HCT116 (cell line): ENCODE results near the gene SLCO4A1. TPM values are rescaled to one million over a fixed set of nuclear protein-coding genes. Genes with fewer than 3 reads are reported as not detected.

Source experiments
- ATAC-seq: fragments of 200-7000 bp; cut with Tn5 transposase; 2 replicates; pipeline ENCODE4 v1.9.1; 2020; ENCODE audit warnings: mild to moderate bottlenecking, moderate library complexity
- BruUV-seq: library from RNA; stranded (reverse); fragments of 400-500 nt; replicated peaks from 2 replicates; lab custom pipeline; 2021; lab: Mats Ljungman, UMichigan
- CTCF ChIA-PET: fragments of 300-600 bp; sonication (Branson Sonifier 250); formaldehyde crosslinking; loops from one replicate; lab custom pipeline; 2021; ENCODE audit warnings: antibody characterized with exemption; lab: Charles Lee
- POLR2A ChIA-PET: fragments of 300-600, 350-600 bp; sonication (Branson Sonifier 250); formaldehyde crosslinking; loops from one replicate; lab custom pipeline; 2021; ENCODE audit warnings: antibody characterized with exemption; lab: Charles Lee
- RAD21 ChIA-PET, 2 experiments: fragments of 300-600 bp; sonication (Branson Sonifier 250); formaldehyde crosslinking; loops; one replicate each; lab custom pipeline; 2023; ENCODE audit warnings: low total read pairs in 2 of 2; ENCODE audit not compliant: uncharacterized antibody in 2 of 2, unreplicated experiment in 2 of 2, low non-redundant PET in 1 of 2; lab: Charles Lee
- DNase-seq: peaks from one replicate; pipeline ENCODE4 v3.0.0-alpha.2; 2010; ENCODE audit warnings: low read depth, low spot score
- H2AFZ ChIP-seq: fragments of 200-600 bp; shearing (Covaris generic), sonication (generic); 2 replicates; pipeline ENCODE4 v1.6.1; 2017; ENCODE audit warnings: low read depth, mixed run types, mixed read lengths, antibody characterized with exemption, low read length; ENCODE audit not compliant: poor library complexity, severe bottlenecking
- H3K27ac ChIP-seq: 2 replicates; pipeline ENCODE4 v1.5.1; 2012; ENCODE audit warnings: low read depth, low read length
- H3K27me3 ChIP-seq: fragments of 200-600 bp; sonication (generic); 2 replicates; pipeline ENCODE4 v1.6.1; 2016; ENCODE audit warnings: mixed run types, low read length, mixed read lengths; ENCODE audit not compliant: insufficient read depth
- H3K36me3 ChIP-seq, 2 experiments: fragments of 200-500 bp in 1 of 2; fragments of 200-600 bp in 1 of 2; sonication (Bioruptor generic) in 1 of 2; sonication (generic) in 1 of 2; 2 replicates each; pipeline versions ENCODE4 v1.5.1 to v1.6.1; 2014 to 2016; ENCODE audit warnings: low read length in 2 of 2, inconsistent platforms in 1 of 2, mixed read lengths in 1 of 2, mixed run types in 1 of 2; ENCODE audit not compliant: insufficient read depth in 2 of 2, control insufficient read depth in 1 of 2
- H3K4me1 ChIP-seq, 2 experiments: fragments of 200-600 bp in 1 of 2; sonication (generic) in 1 of 2; 2 replicates each; pipeline versions ENCODE4 v1.5.1 to v1.6.1; 2012 to 2017; ENCODE audit warnings: low read length in 2 of 2, inconsistent platforms in 1 of 2, mild to moderate bottlenecking in 1 of 2, mixed read lengths in 1 of 2, mixed run types in 1 of 2, moderate library complexity in 1 of 2; ENCODE audit not compliant: insufficient read depth in 2 of 2, control insufficient read depth in 1 of 2
- H3K4me2 ChIP-seq: fragments of 200-600 bp; sonication (generic); 2 replicates; pipeline ENCODE4 v1.6.1; 2017; ENCODE audit warnings: mixed run types, low read length, mixed read lengths
- H3K4me3 ChIP-seq, 2 experiments: fragments of 200-600 bp in 1 of 2; sonication (generic) in 1 of 2; replicated peaks in 1 of 2; 2 replicates each; pipeline ENCODE4 v1.5.1; 2011 to 2016; ENCODE audit warnings: low read length in 2 of 2, control low read depth in 1 of 2, low read depth in 1 of 2, mild to moderate bottlenecking in 1 of 2, mixed read lengths in 1 of 2, mixed run types in 1 of 2
- H3K79me2 ChIP-seq: fragments of 200-600 bp; sonication (generic); 2 replicates; pipeline ENCODE4 v1.6.1; 2017; ENCODE audit warnings: mild to moderate bottlenecking, mixed run types, low read length, moderate library complexity, mixed read lengths; ENCODE audit not compliant: insufficient read depth
- H3K9ac ChIP-seq: fragments of 200-600 bp; sonication (generic); 2 replicates; pipeline ENCODE4 v1.6.1; 2016; ENCODE audit warnings: low read length, mixed read lengths
- H3K9me2 ChIP-seq: fragments of 200-600 bp; sonication (generic), shearing (Covaris generic); 2 replicates; pipeline ENCODE4 v1.6.1; 2017; ENCODE audit warnings: mixed run types, mild to moderate bottlenecking, moderate library complexity; ENCODE audit not compliant: insufficient read depth
- H3K9me3 ChIP-seq, 2 experiments: fragments of 200-500 bp in 1 of 2; fragments of 200-600 bp in 1 of 2; sonication (Bioruptor generic) in 1 of 2; sonication (generic) in 1 of 2; 2 replicates each; pipeline ENCODE4 v1.6.1; 2014 to 2017; ENCODE audit warnings: low read length in 2 of 2, mixed read lengths in 2 of 2, inconsistent platforms in 1 of 2, low read depth in 1 of 2, mild to moderate bottlenecking in 1 of 2, mixed run types in 1 of 2, moderate library complexity in 1 of 2; ENCODE audit not compliant: control insufficient read depth in 1 of 2, insufficient read depth in 1 of 2
- H4K20me1 ChIP-seq: fragments of 200-600 bp; sonication (generic), shearing (Covaris generic); 2 replicates; pipeline ENCODE4 v1.6.1; 2017; ENCODE audit warnings: mixed run types, mild to moderate bottlenecking, moderate library complexity; ENCODE audit not compliant: insufficient read depth
- CBX3 ChIP-seq: IDR thresholded peaks from 2 replicates; pipeline ENCODE4 v1.6.1; 2012; ENCODE audit warnings: low read depth
- CEBPB ChIP-seq: IDR thresholded peaks from 2 replicates; pipeline ENCODE4 v1.6.1; 2012; ENCODE audit warnings: low read depth
- EZH2phosphoT487 ChIP-seq: fragments of 200-600 bp; IDR thresholded peaks from 2 replicates; pipeline ENCODE4 v1.6.1; 2018; ENCODE audit warnings: antibody characterized with exemption, borderline replicate concordance
- FOSL1 ChIP-seq: IDR thresholded peaks from 2 replicates; pipeline ENCODE4 v1.6.1; 2012; ENCODE audit warnings: low read depth
- POLR2A ChIP-seq: IDR thresholded peaks from 2 replicates; pipeline ENCODE4 v1.7.0; 2011; ENCODE audit warnings: borderline replicate concordance; ENCODE audit not compliant: insufficient read depth, insufficient read length; ENCODE audit errors: extremely low read depth
- POLR2AphosphoS5 ChIP-seq: IDR thresholded peaks from 2 replicates; pipeline ENCODE4 v1.6.1; 2011; ENCODE audit warnings: mild to moderate bottlenecking, low read depth, low read length, moderate library complexity
- SIN3A ChIP-seq: IDR thresholded peaks from 2 replicates; pipeline ENCODE4 v1.6.1; 2012; ENCODE audit warnings: low read depth
- SP1 ChIP-seq: IDR thresholded peaks from 2 replicates; pipeline ENCODE4 v1.6.1; 2012; ENCODE audit warnings: low read depth
- SRF ChIP-seq: IDR thresholded peaks from 2 replicates; pipeline ENCODE4 v1.6.1; 2012; ENCODE audit warnings: low read depth
- TCF7L2 ChIP-seq: IDR thresholded peaks from 2 replicates; pipeline ENCODE4 v1.7.0; 2011; ENCODE audit warnings: borderline replicate concordance, inconsistent platforms; ENCODE audit not compliant: insufficient read depth, insufficient read length; ENCODE audit errors: extremely low read depth
- YY1 ChIP-seq: IDR thresholded peaks from 2 replicates; pipeline ENCODE4 v1.6.1; 2011; ENCODE audit warnings: low read length, low read depth, moderate library complexity, mild to moderate bottlenecking; ENCODE audit not compliant: insufficient replicate concordance; ENCODE audit errors: extremely low read depth
- ZFX ChIP-seq: fragments of 450-650 bp; IDR thresholded peaks from 2 replicates; pipeline ENCODE4 v1.6.1; 2017
- ZNF274 ChIP-seq: fragments of 200-500 bp; sonication (Bioruptor generic); IDR thresholded peaks from 2 replicates; pipeline ENCODE4 v1.6.1; 2014; ENCODE audit warnings: mild to moderate bottlenecking, low read depth, low read length, inconsistent platforms
- intact Hi-C: fragments of 100-400 bp; cut with micrococcal nuclease; formaldehyde crosslinking; loops from 2 replicates; pipeline ENCODE4 v1.10.0; 2022
- total RNA-seq: library from RNA; stranded (reverse); gene quantifications from one replicate; pipeline ENCODE4 v1.2.1, GENCODE V29; 2021; ENCODE audit not compliant: unreplicated experiment
- TF ChIP-seq, protein P1 (sequence below): IDR thresholded peaks from 2 replicates; pipeline ENCODE4 v1.6.1; 2012
- TF ChIP-seq, protein P2 (sequence below): IDR thresholded peaks from 2 replicates; pipeline ENCODE4 v1.6.1; 2011; ENCODE audit warnings: mild to moderate bottlenecking, low read length, moderate library complexity; ENCODE audit not compliant: insufficient replicate concordance; ENCODE audit errors: extremely low read depth
- TF ChIP-seq, protein P3 (sequence below), 3 experiments: fragments of 200-600 bp in 1 of 3; sonication (generic) in 1 of 3; IDR thresholded peaks in 2 of 3; conservative IDR thresholded peaks in 1 of 3; 2 replicates each; pipeline ENCODE4 v1.5.1; 2012 to 2017; ENCODE audit warnings: low read depth in 2 of 3, low read length in 2 of 3, antibody characterized with exemption in 1 of 3, borderline replicate concordance in 1 of 3, control low read depth in 1 of 3, mild to moderate bottlenecking in 1 of 3, mixed read lengths in 1 of 3, mixed run types in 1 of 3, moderate library complexity in 1 of 3; ENCODE audit not compliant: insufficient read depth in 1 of 3
- TF ChIP-seq, protein P4 (sequence below): IDR thresholded peaks from 2 replicates; pipeline ENCODE4 v1.6.1; 2012; ENCODE audit warnings: low read depth

The SLCO4A1 gene
- total RNA-seq, 1 experiment from 2014 or later, result 107 TPM

DNA sequence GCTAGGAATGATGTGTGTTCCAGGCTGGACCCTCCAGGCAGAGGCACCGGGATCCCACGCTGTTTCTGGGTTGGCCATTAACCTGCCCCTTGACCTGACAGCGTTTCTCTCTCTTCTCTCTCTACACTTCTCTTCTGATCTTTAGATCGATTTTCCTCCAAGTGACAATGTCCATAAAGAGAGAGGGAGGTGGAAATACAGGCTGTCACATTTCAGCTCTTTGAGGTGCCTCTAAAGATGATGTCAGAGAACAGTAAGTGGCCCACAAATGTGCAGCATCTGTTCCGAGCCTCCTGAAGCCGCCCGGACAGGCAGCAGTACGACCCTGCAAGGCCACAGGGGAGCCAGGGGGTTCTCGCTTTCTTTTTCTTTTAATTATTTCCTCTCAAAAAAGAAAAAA, 2.5 kb upstream of the SLCO4A1 start:
- H3K27ac ChIP-seq, result no peak overlapping the region
- CTCF ChIA-PET, result no interaction called here
- H3K36me3 ChIP-seq, result peaks cover 0 to 13% of the 10 kb centered on the region in 2 experiments; a peak in 1 of 4 replicates
- POLR2A ChIA-PET, result no interaction called here
- no peak overlapping the region for H3K4me3 ChIP-seq
- DNase-seq (no peak), ATAC-seq (no peak)
- intact Hi-C loops, result no loop called here
- no TSS peak for BruUV-seq
- H4K20me1 ChIP-seq, result peaks cover 6% of the 10 kb centered on the region; the same call in 1 of the 2 replicates
- RAD21 ChIA-PET, result no interaction called here
- TF ChIP-seq, protein P1, sequence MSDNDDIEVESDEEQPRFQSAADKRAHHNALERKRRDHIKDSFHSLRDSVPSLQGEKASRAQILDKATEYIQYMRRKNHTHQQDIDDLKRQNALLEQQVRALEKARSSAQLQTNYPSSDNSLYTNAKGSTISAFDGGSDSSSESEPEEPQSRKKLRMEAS, result no peak
- TF ChIP-seq CBX3 (no peak), SIN3A (no peak), CEBPB (no peak), SRF (no peak), TCF7L2 (no peak), SP1 (no peak), ZNF274 (no peak), FOSL1 (no peak), EZH2phosphoT487 (no peak), ZFX (no peak), YY1 (no peak), POLR2A (no peak), POLR2AphosphoS5 (no peak)
- TF ChIP-seq, protein P2, sequence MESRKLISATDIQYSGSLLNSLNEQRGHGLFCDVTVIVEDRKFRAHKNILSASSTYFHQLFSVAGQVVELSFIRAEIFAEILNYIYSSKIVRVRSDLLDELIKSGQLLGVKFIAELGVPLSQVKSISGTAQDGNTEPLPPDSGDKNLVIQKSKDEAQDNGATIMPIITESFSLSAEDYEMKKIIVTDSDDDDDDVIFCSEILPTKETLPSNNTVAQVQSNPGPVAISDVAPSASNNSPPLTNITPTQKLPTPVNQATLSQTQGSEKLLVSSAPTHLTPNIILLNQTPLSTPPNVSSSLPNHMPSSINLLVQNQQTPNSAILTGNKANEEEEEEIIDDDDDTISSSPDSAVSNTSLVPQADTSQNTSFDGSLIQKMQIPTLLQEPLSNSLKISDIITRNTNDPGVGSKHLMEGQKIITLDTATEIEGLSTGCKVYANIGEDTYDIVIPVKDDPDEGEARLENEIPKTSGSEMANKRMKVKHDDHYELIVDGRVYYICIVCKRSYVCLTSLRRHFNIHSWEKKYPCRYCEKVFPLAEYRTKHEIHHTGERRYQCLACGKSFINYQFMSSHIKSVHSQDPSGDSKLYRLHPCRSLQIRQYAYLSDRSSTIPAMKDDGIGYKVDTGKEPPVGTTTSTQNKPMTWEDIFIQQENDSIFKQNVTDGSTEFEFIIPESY, result no peak
- TF ChIP-seq, protein P3, sequence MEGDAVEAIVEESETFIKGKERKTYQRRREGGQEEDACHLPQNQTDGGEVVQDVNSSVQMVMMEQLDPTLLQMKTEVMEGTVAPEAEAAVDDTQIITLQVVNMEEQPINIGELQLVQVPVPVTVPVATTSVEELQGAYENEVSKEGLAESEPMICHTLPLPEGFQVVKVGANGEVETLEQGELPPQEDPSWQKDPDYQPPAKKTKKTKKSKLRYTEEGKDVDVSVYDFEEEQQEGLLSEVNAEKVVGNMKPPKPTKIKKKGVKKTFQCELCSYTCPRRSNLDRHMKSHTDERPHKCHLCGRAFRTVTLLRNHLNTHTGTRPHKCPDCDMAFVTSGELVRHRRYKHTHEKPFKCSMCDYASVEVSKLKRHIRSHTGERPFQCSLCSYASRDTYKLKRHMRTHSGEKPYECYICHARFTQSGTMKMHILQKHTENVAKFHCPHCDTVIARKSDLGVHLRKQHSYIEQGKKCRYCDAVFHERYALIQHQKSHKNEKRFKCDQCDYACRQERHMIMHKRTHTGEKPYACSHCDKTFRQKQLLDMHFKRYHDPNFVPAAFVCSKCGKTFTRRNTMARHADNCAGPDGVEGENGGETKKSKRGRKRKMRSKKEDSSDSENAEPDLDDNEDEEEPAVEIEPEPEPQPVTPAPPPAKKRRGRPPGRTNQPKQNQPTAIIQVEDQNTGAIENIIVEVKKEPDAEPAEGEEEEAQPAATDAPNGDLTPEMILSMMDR (IDR thresholded peaks at IDR 0.05 in 2 of 3, conservative IDR thresholded peaks at IDR 0.05 in 1 of 3; ENCODE audit: borderline replicate concordance in 1 of 3, insufficient read depth in 1 of 3, low read depth in 2 of 3, low read length in 2 of 3), result no peak
- TF ChIP-seq, protein P4, sequence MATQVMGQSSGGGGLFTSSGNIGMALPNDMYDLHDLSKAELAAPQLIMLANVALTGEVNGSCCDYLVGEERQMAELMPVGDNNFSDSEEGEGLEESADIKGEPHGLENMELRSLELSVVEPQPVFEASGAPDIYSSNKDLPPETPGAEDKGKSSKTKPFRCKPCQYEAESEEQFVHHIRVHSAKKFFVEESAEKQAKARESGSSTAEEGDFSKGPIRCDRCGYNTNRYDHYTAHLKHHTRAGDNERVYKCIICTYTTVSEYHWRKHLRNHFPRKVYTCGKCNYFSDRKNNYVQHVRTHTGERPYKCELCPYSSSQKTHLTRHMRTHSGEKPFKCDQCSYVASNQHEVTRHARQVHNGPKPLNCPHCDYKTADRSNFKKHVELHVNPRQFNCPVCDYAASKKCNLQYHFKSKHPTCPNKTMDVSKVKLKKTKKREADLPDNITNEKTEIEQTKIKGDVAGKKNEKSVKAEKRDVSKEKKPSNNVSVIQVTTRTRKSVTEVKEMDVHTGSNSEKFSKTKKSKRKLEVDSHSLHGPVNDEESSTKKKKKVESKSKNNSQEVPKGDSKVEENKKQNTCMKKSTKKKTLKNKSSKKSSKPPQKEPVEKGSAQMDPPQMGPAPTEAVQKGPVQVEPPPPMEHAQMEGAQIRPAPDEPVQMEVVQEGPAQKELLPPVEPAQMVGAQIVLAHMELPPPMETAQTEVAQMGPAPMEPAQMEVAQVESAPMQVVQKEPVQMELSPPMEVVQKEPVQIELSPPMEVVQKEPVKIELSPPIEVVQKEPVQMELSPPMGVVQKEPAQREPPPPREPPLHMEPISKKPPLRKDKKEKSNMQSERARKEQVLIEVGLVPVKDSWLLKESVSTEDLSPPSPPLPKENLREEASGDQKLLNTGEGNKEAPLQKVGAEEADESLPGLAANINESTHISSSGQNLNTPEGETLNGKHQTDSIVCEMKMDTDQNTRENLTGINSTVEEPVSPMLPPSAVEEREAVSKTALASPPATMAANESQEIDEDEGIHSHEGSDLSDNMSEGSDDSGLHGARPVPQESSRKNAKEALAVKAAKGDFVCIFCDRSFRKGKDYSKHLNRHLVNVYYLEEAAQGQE, result no peak
- peaks cover 25% of the 10 kb centered on the region for H3K79me2 ChIP-seq
- no peaks in the 10 kb centered on the region for H3K9me3 ChIP-seq
- no peaks in the 10 kb centered on the region for H3K9me2 ChIP-seq
- no peak overlapping the region for H2AFZ ChIP-seq
- no peak overlapping the region for H3K4me2 ChIP-seq
- H3K9ac ChIP-seq, result no peak overlapping the region
- no peaks in the 10 kb centered on the region for H3K27me3 ChIP-seq
- H3K4me1 ChIP-seq, result peaks cover 16 to 33% of the 10 kb centered on the region in 2 experiments
